Tongue (tissue), 2 donors: Measurements from ENCODE around the gene PDCD4. TPM values are rescaled to one million over a fixed set of nuclear protein-coding genes. Genes with fewer than 3 reads are reported as not detected.
"Not testable (repeated sequence)": the region's sequence is repeated elsewhere in the genome, so short reads cannot be mapped to it uniquely, and the experiment has no call there.

Experiments used
- DNase-seq: peaks from one replicate; pipeline ENCODE4 v3.0.0-alpha.2; 2015
- total RNA-seq: library from RNA; depleted of rRNA; stranded (reverse); fragments of >200 nt; gene quantifications from one replicate; pipeline ENCODE4 v1.2.3, GENCODE V29; 2014

The PDCD4 gene
- total RNA-seq, 1 donor from 2014 or later = 150 TPM

DNA sequence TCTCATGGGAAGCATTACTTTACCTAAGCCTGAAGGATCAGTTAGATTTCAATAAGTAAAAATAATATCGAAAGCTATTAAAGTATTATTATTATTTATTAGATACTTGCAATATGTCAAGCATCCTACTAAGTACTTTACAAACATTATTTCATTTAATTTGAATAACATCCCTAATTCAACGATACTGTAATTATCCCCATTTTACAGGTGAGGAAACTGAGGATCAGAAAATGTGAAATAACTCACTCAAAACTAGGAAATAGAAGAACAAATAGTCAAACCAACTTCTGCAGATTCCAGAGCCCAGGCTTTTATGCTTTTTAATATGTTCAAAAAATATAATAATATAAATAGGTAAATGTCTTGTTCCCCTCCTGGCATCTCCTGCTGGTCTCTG lies 10.3 kb upstream of the PDCD4 start:
- DNase-seq = no peak

DNA sequence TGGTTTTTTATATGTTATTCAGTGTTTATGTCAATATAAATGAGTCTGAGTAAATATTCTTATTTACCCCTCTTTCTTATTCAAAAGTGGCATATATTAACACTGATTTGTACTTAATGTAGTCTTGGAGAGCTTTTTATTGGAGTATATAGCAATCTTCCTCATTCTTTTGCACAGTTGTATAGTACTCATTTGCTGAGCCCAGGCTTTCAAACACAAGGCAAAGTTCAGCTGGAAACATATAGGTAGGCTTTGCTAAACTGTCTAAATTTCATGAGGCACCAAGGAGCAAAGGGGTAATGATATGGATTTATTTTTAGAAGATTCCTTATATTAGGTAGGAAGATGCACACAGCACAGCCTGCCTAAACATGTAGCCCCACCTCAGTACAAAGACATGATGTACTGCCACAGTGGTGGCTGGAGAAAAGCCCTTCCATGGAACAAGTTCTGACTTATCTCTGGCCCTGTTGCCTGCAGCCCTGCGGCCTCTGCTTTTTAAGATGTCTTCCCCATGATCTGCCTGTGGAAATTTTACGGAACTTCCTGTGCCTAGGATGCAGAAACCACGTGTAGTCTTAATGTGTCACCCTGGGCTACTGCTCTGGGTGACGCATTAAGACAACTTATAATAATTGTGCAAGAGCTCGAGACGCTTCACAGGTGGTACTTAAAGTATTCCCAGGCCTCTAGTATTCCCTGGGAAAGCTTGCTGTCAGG lies 9.6 kb upstream of the PDCD4 start:
- no peak for DNase-seq

DNA sequence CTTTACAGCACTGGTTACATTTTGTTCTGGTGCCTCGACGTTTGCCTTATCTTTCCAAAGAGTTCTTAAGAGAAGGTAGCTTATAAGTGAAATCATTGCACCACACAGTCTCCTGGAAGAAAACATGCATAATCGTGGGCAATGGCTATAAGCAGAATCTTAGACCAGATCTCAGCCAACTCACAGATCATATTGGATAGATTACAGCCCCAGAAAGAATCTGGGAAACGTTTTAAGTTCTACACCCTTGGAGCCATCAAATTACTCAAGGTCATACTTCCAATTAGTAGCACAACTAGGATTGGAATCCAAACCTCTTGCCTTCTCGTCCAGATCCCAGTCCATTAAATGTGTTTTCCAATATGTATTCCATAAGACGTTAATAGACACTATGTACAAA lies 8.8 kb upstream of the PDCD4 start:
- DNase-seq = no peak

GRCh38 chr10:110863361-110863760 lies 8.4 kb upstream of the PDCD4 start:
- DNase-seq = no peak

GRCh38 chr10:110863956-110864355 lies 7.8 kb upstream of the PDCD4 start:
- no peak for DNase-seq

DNA sequence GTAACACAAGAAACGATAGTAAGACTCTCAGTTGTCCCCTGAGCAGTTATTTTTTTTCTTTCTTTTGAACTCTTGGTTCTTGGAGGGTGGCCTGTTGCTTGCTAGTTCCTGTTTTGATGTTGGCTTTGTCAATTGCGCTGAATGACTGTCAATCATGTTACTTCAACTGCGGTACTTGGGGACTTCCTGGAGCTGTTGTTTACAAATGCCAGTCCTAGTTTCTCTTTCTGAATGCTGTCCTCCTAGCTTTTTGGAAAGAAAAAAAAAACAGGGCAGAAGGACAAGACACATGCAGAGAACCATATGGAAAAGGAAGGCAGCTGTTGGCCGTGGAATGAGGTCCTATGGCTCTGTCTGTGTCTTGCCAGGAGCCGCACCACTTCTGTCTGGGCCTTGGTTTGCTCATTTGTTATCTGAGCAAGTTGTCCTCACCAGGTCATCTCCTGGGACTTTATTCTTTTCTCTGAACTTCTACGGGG lies 7.0 kb upstream of the PDCD4 start:
- peak; percentile 84 for DNase-seq

GRCh38 chr10:110865186-110865808 lies 6.4 kb upstream of the PDCD4 start:
- DNase-seq = peak; percentile 93

DNA sequence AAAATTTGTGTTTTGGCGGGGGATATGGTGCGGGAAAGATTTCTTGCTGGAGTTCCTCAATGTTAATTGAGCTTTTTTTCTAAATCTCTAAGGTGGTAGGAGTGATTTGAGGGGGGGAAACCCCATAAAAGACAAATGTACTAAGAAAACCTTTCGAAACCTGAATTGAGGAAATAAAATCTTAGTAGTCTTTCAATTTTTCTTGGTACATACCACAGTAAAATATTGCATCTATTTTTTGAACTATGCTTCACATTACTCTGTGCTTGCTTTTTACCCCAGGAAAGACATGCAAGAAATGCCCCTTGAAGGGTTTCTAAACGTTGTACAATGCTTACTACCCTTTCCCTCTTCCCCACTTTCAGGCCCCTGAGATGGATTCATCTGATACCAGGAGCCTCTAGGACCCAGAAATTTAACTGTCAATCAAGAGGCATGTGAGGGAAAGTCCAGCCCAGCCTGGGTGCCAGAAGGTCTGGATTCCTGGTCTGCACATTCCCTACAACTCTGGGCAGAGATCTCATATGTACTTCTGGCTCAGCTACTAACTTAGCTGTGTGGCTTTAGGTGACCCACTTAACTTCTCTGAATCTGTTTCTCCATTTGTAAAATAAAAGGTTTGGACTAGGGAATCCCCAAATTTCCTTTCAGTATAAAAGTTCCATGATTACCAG lies 5.8 kb upstream of the PDCD4 start:
- DNase-seq = no peak

DNA sequence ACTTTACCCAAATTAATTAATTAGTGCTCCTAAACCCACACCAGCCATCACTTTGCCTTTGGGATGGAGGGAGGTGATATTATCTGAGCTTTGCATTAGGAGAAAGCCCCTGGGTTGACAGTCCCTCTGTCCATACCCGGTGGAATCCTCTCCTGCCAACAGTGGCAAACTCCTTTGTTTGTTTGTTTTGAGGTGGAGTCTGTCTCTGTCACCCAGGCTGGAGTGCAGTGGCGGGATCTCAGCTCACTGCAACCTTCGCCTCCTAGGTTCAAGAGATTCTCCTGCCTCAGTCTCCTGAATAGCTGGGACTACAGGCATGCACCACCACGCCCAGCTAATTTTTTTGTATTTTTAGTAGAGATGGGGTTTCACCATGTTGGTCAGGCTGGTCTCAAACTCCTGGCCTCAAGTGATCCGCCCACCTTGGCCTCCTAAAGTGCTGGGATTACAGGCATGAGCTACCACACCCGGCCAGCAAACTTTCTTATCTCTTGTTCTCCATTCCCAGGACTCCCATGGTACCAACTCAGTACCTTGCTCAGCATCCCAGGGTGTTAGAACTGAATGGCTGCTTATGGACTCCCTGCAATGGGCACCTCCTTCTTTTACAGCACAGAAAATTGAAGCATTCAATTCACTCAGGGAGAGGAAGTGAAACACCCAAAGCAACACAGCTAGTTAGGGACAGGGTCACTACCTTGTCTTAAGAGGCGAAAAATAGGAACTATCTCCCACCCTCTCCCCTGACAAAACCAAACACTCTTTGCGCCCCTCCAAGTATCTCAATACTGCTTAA lies 4.5 kb upstream of the PDCD4 start:
- not testable (repeated sequence) for DNase-seq

DNA sequence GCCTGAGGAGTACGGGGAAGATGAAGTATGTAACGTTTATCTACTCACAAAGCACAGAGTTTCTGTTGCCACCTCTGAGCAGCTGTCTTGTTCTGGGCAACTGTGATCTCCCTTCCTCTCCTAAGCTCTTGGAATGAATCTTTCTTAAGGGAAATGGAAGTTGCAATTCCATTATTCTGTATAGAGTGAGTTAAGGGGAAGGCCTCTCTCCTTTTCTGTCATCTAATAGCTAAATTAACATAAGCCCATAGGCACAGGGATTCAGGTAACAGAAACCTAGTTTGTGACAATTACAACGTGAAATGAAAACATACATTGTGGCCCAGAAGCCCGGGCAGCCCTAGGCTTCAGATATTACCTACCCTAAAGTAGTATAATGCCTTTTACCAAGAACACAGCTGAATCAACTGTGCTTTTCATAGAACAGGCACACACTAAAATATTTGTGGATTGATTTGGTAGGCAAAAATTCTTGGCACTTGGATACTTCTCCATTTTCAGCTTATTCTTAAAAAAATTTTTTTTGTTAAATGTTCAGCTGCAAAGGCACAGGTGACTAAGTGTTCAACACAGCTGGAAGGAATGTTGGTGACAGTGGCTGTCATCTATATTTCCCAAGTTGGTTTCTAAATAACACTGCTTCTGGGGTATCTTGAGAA lies 3.8 kb upstream of the PDCD4 start:
- no peak for DNase-seq

- DNase-seq = no peak
Observed at GRCh38 chr10:110868981-110869380, 2.7 kb upstream of the PDCD4 start.

DNA sequence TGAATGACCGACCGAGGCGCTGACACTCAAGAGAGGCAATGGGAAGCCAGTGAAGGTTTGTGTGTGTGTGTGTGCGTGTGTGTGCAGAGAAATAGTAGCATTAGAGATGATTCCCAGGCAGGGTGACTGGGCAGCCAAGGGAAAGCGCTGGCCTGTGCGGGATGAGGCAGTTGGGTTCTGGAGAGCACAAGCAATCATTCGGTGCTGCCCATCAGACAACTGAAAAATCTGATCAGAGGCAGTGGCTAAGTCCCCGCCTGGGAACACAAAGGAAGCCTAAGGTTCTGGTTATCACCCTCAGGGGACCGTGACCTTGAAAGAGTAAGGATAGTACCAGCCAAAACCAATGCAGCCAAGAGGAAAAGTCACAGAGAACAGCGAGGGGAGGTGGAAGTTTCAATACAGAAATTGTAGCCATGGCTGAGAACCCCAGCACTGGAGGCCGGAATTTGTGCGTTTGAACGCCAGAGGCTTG lies 868 bp upstream of the PDCD4 start:
- no peak for DNase-seq

GRCh38 chr10:110872145-110872983 lies 636 bp downstream of the PDCD4 start:
- DNase-seq = peak; percentile 95

DNA sequence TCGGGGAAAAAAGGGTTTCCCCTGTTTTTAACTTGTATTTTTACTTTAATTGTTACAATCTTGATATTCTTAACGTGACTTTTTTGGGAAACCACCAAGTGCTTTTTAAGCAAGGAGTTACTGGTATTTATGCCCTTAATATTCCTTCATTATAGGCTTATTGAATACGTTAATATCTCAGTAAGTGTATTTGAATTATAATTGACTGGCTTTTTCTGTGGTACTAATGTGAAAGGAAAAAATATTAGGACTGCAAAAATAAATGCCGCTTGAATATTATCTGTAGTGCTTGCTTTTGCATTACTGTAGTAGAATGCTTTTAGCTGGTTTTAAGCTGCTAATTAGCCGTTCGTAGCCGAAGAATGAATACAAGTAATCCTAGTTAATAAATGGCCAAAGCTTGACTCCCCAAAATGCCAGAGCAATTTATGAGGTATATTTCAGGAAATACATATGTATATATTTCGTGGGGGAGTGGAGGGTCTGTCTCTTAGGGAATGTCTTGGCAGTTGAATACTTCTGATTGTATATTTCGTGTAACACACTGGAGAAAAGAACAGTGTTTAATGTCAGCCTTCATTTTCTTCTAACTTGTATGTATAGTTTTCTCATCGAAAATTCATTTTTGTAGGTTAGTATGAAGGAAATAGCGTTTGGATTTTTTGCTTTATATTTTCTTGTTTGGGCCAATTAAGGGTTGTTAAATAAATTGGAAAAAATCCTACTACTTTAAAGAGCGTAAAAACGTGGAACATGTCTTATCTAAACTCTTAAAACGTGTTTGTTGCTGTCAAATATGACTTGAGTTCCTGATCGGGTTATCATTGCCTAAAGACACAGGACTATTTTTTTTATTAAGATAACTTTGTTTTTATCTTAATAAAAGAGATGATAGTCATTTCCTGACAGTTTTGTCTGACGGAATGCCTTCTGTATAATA lies 1.5 kb downstream of the PDCD4 start:
- DNase-seq = no peak

GRCh38 chr10:110873951-110874350 lies 2.2 kb downstream of the PDCD4 start:
- no peak for DNase-seq

GRCh38 chr10:110876000-110876399 lies 4.3 kb downstream of the PDCD4 start:
- no peak for DNase-seq

- DNase-seq = no peak
Observed at GRCh38 chr10:110876788-110877187, 5.1 kb downstream of the PDCD4 start.

DNA sequence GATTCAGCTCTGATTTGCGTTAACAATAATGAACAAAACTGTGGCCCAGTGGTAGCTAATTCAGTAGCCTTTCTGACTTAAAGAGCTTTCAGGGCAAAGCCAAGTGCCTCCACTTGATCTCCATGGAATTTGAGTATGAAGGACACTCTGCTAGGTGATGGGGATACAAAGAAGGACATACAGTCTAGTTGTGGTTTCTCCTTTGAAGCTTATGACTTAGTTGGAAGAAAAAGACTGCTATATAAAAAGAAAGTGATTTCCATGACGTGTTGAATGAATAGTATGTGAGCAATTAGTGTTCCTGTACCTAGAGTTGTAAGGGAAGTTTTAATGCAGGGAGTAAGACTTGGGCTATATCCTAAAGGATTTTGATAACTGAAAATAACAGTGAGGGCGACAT lies 8.3 kb downstream of the PDCD4 start:
- DNase-seq = no peak

- no peak for DNase-seq
Observed at GRCh38 chr10:110881247-110881646, 9.5 kb downstream of the PDCD4 start.

GRCh38 chr10:110881905-110882304 lies 10.2 kb downstream of the PDCD4 start:
- no peak for DNase-seq
